Activated naive CD4-positive, alpha-beta T cell treated with anti-CD3 and anti-CD28 coated beads for 36 hours (primary cell): ENCODE measurements around the gene SCG3. TPM values are rescaled to one million over a fixed set of nuclear protein-coding genes. Genes with fewer than 3 reads are reported as not detected.

ENCODE experiments used
- CTCF ChIA-PET: fragments of 350-600 bp; sonication (Branson Sonifier 250); formaldehyde crosslinking; loops from one replicate; lab custom pipeline; 2021; ENCODE audit warnings: antibody characterized with exemption; lab: Charles Lee
- DNase-seq: peaks from one replicate; pipeline ENCODE4 v3.0.0-alpha.2; 2020
- H3K27ac Mint-ChIP-seq: one replicate; pipeline ENCODE4 v1.8.0; 2021; ENCODE audit warnings: mild to moderate bottlenecking, mixed read lengths
- H3K27me3 Mint-ChIP-seq: one replicate; pipeline ENCODE4 v1.8.0; 2021; ENCODE audit warnings: low read depth, mixed read lengths
- H3K36me3 Mint-ChIP-seq: one replicate; pipeline ENCODE4 v1.8.0; 2021; ENCODE audit warnings: low read depth, mixed read lengths
- H3K4me1 Mint-ChIP-seq: one replicate; pipeline ENCODE4 v1.8.0; 2021; ENCODE audit warnings: low read depth, mixed read lengths
- H3K4me3 Mint-ChIP-seq: one replicate; pipeline ENCODE4 v1.8.0; 2021; ENCODE audit warnings: mild to moderate bottlenecking, moderate library complexity, mixed read lengths
- H3K9me3 Mint-ChIP-seq: one replicate; pipeline ENCODE4 v1.8.0; 2021; ENCODE audit warnings: mixed read lengths
- intact Hi-C: fragments of 100-400 bp; cut with micrococcal nuclease; formaldehyde crosslinking; loops from one replicate; pipeline ENCODE4 v1.15.1; 2023
- total RNA-seq, 2 experiments: library from RNA; stranded (reverse); gene quantifications; one replicate each; pipeline ENCODE4 v1.2.3, GENCODE V29; 2021

Gene SCG3
- total RNA-seq, 2 experiments from 2014 or later, result not detected

GRCh38 chr15:51687565-51687964 lies 6.3 kb downstream of the SCG3 start:
- Mint-ChIP-seq H3K4me3 (no peak overlapping the region), H3K9me3 (no peaks in the 10 kb centered on the region), H3K4me1 (peaks cover 12% of the 10 kb centered on the region), H3K36me3 (no peaks in the 10 kb centered on the region), H3K27me3 (peaks cover 15% of the 10 kb centered on the region), H3K27ac (no peak overlapping the region)
- CTCF ChIA-PET, result no interaction called here
- intact Hi-C loops, result no loop called here
- DNase-seq, result no peak

GRCh38 chr15:51688863-51689262 lies 7.6 kb downstream of the SCG3 start:
- Mint-ChIP-seq H3K9me3 (no peaks in the 10 kb centered on the region), H3K4me3 (no peak overlapping the region), H3K4me1 (peaks cover 15% of the 10 kb centered on the region), H3K27ac (no peak overlapping the region), H3K27me3 (peaks cover 10% of the 10 kb centered on the region), H3K36me3 (no peaks in the 10 kb centered on the region)
- no peak for DNase-seq
- CTCF ChIA-PET, result interaction anchor here (0.6 to 0.9 kb wide), 3 partner anchors 36 to 88 kb away, joined by 3 read pairs; no protein-coding TSS in a partner anchor
- intact Hi-C loops, result no loop called here

GRCh38 chr15:51692154-51692553 lies 10.9 kb downstream of the SCG3 start:
- Mint-ChIP-seq H3K27me3 (peaks cover 2% of the 10 kb centered on the region), H3K9me3 (no peaks in the 10 kb centered on the region), H3K4me3 (no peak overlapping the region), H3K4me1 (peaks cover 15% of the 10 kb centered on the region), H3K27ac (no peak overlapping the region), H3K36me3 (no peaks in the 10 kb centered on the region)
- intact Hi-C loops, result no loop called here
- DNase-seq, result no peak
- CTCF ChIA-PET, result interaction anchor here (1.2 kb wide), 1 partner anchor 23 kb away, joined by 3 read pairs; no protein-coding TSS in a partner anchor

GRCh38 chr15:51696566-51696965 lies 15.3 kb downstream of the SCG3 start:
- intact Hi-C loops, result no loop called here
- Mint-ChIP-seq H3K4me1 (peaks cover 12% of the 10 kb centered on the region), H3K9me3 (no peaks in the 10 kb centered on the region), H3K27ac (no peak overlapping the region), H3K36me3 (no peaks in the 10 kb centered on the region), H3K27me3 (no peaks in the 10 kb centered on the region), H3K4me3 (no peak overlapping the region)
- CTCF ChIA-PET, result no interaction called here
- DNase-seq, result no peak

GRCh38 chr15:51697163-51697562 lies 15.9 kb downstream of the SCG3 start:
- intact Hi-C loops, result no loop called here
- DNase-seq, result no peak
- H3K4me1 Mint-ChIP-seq, result peaks cover 6% of the 10 kb centered on the region
- H3K9me3 Mint-ChIP-seq, result no peaks in the 10 kb centered on the region
- H3K27me3 Mint-ChIP-seq, result no peaks in the 10 kb centered on the region
- no peak overlapping the region for H3K4me3 Mint-ChIP-seq
- CTCF ChIA-PET, result interaction anchor here (1.4 kb wide), 1 partner anchor 184 kb away, joined by 8 read pairs; no protein-coding TSS in a partner anchor
- no peak overlapping the region for H3K27ac Mint-ChIP-seq
- H3K36me3 Mint-ChIP-seq, result no peaks in the 10 kb centered on the region

- H3K4me1 Mint-ChIP-seq, result no peaks in the 10 kb centered on the region
- H3K27ac Mint-ChIP-seq, result no peak overlapping the region
- no peaks in the 10 kb centered on the region for H3K27me3 Mint-ChIP-seq
- CTCF ChIA-PET, result interaction anchor here (1.1 kb wide), 1 partner anchor 78 kb away, joined by 3 read pairs; no protein-coding TSS in a partner anchor
- no peaks in the 10 kb centered on the region for H3K9me3 Mint-ChIP-seq
- intact Hi-C loops, result no loop called here
- DNase-seq, result no peak
- no peak overlapping the region for H3K4me3 Mint-ChIP-seq
- no peaks in the 10 kb centered on the region for H3K36me3 Mint-ChIP-seq
Measured at GRCh38 chr15:51699373-51699772, 18.1 kb downstream of the SCG3 start.

- Mint-ChIP-seq H3K27ac (no peak overlapping the region), H3K27me3 (no peaks in the 10 kb centered on the region), H3K9me3 (no peaks in the 10 kb centered on the region), H3K4me1 (no peaks in the 10 kb centered on the region), H3K4me3 (no peak overlapping the region), H3K36me3 (no peaks in the 10 kb centered on the region)
- intact Hi-C loops, result no loop called here
- no peak for DNase-seq
- CTCF ChIA-PET, result interaction anchor here (1.1 kb wide), 1 partner anchor 12 kb away, joined by 4 read pairs; no protein-coding TSS in a partner anchor
Measured at GRCh38 chr15:51702710-51703109, 21.4 kb downstream of the SCG3 start.

- Mint-ChIP-seq H3K27ac (no peak overlapping the region), H3K9me3 (no peaks in the 10 kb centered on the region), H3K4me3 (no peak overlapping the region), H3K27me3 (no peaks in the 10 kb centered on the region), H3K4me1 (no peaks in the 10 kb centered on the region), H3K36me3 (no peaks in the 10 kb centered on the region)
- DNase-seq, result no peak
- intact Hi-C loops, result no loop called here
- CTCF ChIA-PET, result interaction anchor here (1.1 to 1.5 kb wide), 2 partner anchors 30 to 57 kb away, joined by 3 to 4 read pairs; no protein-coding TSS in a partner anchor
Measured at GRCh38 chr15:51706291-51706690, 25.0 kb downstream of the SCG3 start.

GRCh38 chr15:51706926-51707608 lies 25.8 kb downstream of the SCG3 start:
- Mint-ChIP-seq H3K4me1 (no peaks in the 10 kb centered on the region), H3K27ac (no peak overlapping the region), H3K4me3 (no peak overlapping the region), H3K36me3 (no peaks in the 10 kb centered on the region), H3K27me3 (no peaks in the 10 kb centered on the region), H3K9me3 (no peaks in the 10 kb centered on the region)
- no peak for DNase-seq
- CTCF ChIA-PET, result interaction anchor here (1.5 kb wide), 1 partner anchor 57 kb away, joined by 4 read pairs; no protein-coding TSS in a partner anchor
- intact Hi-C loops, result no loop called here

GRCh38 chr15:51708013-51708412 lies 26.7 kb downstream of the SCG3 start:
- H3K4me3 Mint-ChIP-seq, result no peak overlapping the region
- H3K27ac Mint-ChIP-seq, result no peak overlapping the region
- DNase-seq, result no peak
- H3K9me3 Mint-ChIP-seq, result no peaks in the 10 kb centered on the region
- no peaks in the 10 kb centered on the region for H3K27me3 Mint-ChIP-seq
- intact Hi-C loops, result no loop called here
- CTCF ChIA-PET, result no interaction called here
- no peaks in the 10 kb centered on the region for H3K36me3 Mint-ChIP-seq
- H3K4me1 Mint-ChIP-seq, result no peaks in the 10 kb centered on the region

- intact Hi-C loops, result no loop called here
- DNase-seq, result no peak
- Mint-ChIP-seq H3K9me3 (no peaks in the 10 kb centered on the region), H3K36me3 (no peaks in the 10 kb centered on the region), H3K4me3 (no peak overlapping the region), H3K27me3 (no peaks in the 10 kb centered on the region), H3K27ac (no peak overlapping the region), H3K4me1 (no peaks in the 10 kb centered on the region)
- CTCF ChIA-PET, result interaction anchor here (0.6 kb wide), 1 partner anchor 10 kb away, joined by 4 read pairs; no protein-coding TSS in a partner anchor
Measured at GRCh38 chr15:51709031-51709430, 27.7 kb downstream of the SCG3 start.

- CTCF ChIA-PET, result no interaction called here
- H3K4me1 Mint-ChIP-seq, result no peaks in the 10 kb centered on the region
- H3K27ac Mint-ChIP-seq, result no peak overlapping the region
- intact Hi-C loops, result no loop called here
- DNase-seq, result no peak
- H3K9me3 Mint-ChIP-seq, result no peaks in the 10 kb centered on the region
- no peak overlapping the region for H3K4me3 Mint-ChIP-seq
- H3K36me3 Mint-ChIP-seq, result no peaks in the 10 kb centered on the region
- H3K27me3 Mint-ChIP-seq, result no peaks in the 10 kb centered on the region
Measured at GRCh38 chr15:51714162-51714561, 32.9 kb downstream of the SCG3 start.

- intact Hi-C loops, result no loop called here
- H3K27ac Mint-ChIP-seq, result no peak overlapping the region
- H3K36me3 Mint-ChIP-seq, result no peaks in the 10 kb centered on the region
- H3K4me1 Mint-ChIP-seq, result no peaks in the 10 kb centered on the region
- H3K4me3 Mint-ChIP-seq, result no peak overlapping the region
- H3K27me3 Mint-ChIP-seq, result no peaks in the 10 kb centered on the region
- DNase-seq, result no peak
- no peaks in the 10 kb centered on the region for H3K9me3 Mint-ChIP-seq
- CTCF ChIA-PET, result interaction anchor here (1.0 kb wide), 1 partner anchor 23 kb away, joined by 3 read pairs; no protein-coding TSS in a partner anchor
Measured at GRCh38 chr15:51714911-51715310, 33.6 kb downstream of the SCG3 start.
